ENCODE data around the gene DUS1L. TPM values are rescaled to one million over a fixed set of nuclear protein-coding genes. Genes with fewer than 3 reads are reported as not detected.

DUS1L gene
- polyA plus RNA-seq, 1 of the 3 experiments (the other 2 are of a cell fraction) = 163 TPM

DNA sequence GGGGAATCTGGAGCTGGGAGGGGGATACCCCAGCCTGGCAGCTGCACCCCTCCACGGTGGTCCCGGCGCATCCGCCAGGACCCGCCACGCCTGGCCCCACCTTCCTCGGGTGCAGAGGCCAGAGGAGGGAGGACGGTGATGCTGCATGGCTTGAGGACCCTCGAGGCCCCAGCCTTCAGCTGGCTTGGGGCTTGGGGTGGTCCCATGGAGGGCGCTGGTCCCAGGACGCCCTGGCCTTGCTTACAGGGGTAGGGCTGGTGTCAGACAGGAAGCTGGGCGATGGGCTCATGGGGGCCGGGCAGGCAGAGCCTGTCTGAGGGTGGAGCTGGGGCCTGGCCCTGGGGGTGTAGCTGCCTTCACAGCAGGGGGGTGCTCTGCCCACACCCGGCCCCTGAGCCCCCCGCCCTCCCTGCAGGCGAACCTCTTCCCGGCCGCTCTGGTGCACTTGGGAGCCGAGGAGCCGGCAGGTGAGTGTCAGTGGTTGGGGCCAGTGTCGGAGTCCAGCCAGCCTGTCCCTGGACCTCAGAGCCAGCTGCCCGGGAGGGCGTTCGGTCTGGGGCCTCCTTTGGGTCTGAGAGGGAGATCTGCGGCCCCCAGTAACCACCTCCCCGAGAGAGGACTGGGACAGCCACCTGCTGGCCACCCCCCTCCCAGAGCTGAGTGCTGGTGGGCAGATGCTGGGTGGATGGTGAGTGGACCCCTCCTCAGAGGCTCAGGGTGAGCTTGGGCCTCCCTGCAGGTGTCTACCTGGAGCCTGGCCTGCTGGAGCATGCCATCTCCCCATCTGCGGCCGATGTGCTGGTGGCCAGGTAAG lies 49.3 kb downstream of the DUS1L start:
- CTCF ChIA-PET = interaction anchor here (0.8 to 35.7 kb wide), 7 partner anchors 11 to 82 kb away, joined by 3 to 1216 read pairs (median 4); partner anchors contain the start of genes DCXR, FASN, NOTUM and RAC3
- no peak for TF ChIP-seq TCF12 (IDR thresholded peaks at IDR 0.05)
- TF ChIP-seq GATA2 (CRISPR knock-in tag; IDR thresholded peaks at IDR 0.05) = no peak
- TF ChIP-seq NFIC (IDR thresholded peaks at IDR 0.05; ENCODE audit: borderline replicate concordance) = no peak
- no peak for TF ChIP-seq RCOR1 (IDR thresholded peaks at IDR 0.05; ENCODE audit: low read length)
- TF ChIP-seq, protein P1, sequence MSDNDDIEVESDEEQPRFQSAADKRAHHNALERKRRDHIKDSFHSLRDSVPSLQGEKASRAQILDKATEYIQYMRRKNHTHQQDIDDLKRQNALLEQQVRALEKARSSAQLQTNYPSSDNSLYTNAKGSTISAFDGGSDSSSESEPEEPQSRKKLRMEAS (IDR thresholded peaks at IDR 0.05; ENCODE audit: low read depth) = no peak
- TF ChIP-seq USF2 (IDR thresholded peaks at IDR 0.05; ENCODE audit: borderline replicate concordance, low read depth, low read length) = no peak
- no peak for TF ChIP-seq CHD2 (IDR thresholded peaks at IDR 0.05; ENCODE audit: low read length, partially characterized antibody)
- TF ChIP-seq FOSL2 (IDR thresholded peaks at IDR 0.05; ENCODE audit: borderline replicate concordance, low read depth) = no peak
- TF ChIP-seq JUND (IDR thresholded peaks at IDR 0.05) = no peak
- no peak for TF ChIP-seq FOXM1 (IDR thresholded peaks at IDR 0.05; ENCODE audit: low read depth)
- no peak for TF ChIP-seq EZH2phosphoT487 (IDR thresholded peaks at IDR 0.05; ENCODE audit: borderline replicate concordance, low read depth)
- no peak for TF ChIP-seq RXRA (IDR thresholded peaks at IDR 0.05; ENCODE audit: borderline replicate concordance, low read depth)
- no peak overlapping the region for H3K4me2 ChIP-seq
- no peak overlapping the region for H3K9ac ChIP-seq
- H2AFZ ChIP-seq (ENCODE audit: low read depth) = no peak overlapping the region
- no peak overlapping the region for H3K27ac ChIP-seq (ENCODE audit: low read depth in 2 of 2, low read length in 1 of 2)
- no peaks in the 10 kb centered on the region for H3K9me3 ChIP-seq
- peaks cover 7 to 23% of the 10 kb centered on the region in 2 experiments for H3K36me3 ChIP-seq (replicated peaks in 1 of 2; ENCODE audit: control insufficient read depth in 1 of 2, insufficient read depth in 2 of 2, low read length in 1 of 2)
- peaks cover 4 to 33% of the 10 kb centered on the region in 2 experiments; a peak in 2 of 4 replicates for H3K4me1 ChIP-seq (ENCODE audit: control insufficient read depth in 1 of 2, insufficient read depth in 2 of 2, low read depth in 1 of 2, low read length in 1 of 2)
- POLR2A ChIA-PET = interaction anchor here (0.9 to 1.2 kb wide), 2 partner anchors 19 to 57 kb away, joined by 3 read pairs; no protein-coding TSS in a partner anchor
- H3K79me2 ChIP-seq (ENCODE audit: insufficient read depth) = peaks cover 16% of the 10 kb centered on the region; the same call in 1 of the 2 replicates
- H3K4me3 ChIP-seq (ENCODE audit: low read depth in 2 of 2, low read length in 1 of 2) = no peak overlapping the region
- H3K9me2 ChIP-seq = no peaks in the 10 kb centered on the region
- 96% methylated on average over 21 of the region's 28 CpGs for WGBS (ENCODE audit: low lambda C conversion rate)
- H4K20me1 ChIP-seq (ENCODE audit: insufficient read depth) = peaks cover 13% of the 10 kb centered on the region
- H3F3A ChIP-seq (replicated peaks; ENCODE audit: insufficient read depth) = peaks cover 25% of the 10 kb centered on the region
- no peak for DNase-seq
- no peaks in the 10 kb centered on the region for H3K27me3 ChIP-seq (ENCODE audit: insufficient read depth)

DNA sequence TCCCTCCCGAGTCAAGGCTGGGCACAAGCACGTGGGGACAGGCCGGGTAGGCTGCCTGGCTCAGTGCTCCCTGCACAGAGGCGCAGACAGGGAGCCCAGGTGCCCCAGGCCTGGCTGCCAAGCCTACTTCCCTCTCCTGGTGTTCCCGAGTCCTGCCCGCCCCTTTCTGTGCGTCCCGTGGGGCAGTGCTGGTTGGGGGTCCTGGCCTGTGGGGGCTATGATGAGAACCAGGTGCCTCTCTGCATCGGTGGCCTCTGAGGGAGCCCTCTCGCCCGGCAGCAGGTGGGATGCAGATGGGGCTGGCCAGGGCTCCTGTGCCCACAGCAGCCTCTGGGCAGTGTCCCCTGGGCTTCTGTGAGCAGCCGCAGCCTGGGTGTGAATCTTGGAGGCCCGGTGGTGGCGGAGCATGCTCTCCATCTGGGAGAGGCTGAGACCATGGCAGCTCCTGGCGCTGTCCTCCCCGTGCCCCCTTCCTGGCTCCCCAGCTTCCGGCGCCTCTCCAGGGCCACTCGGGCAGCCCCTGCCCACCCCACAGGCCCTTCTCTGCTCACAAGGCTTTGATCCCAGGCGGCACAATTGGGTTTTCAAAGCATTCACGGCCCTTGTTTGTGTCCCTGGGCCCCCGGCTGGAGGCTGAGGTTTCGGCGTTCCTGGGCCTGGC lies 50.2 kb downstream of the DUS1L start:
- Histone ChIP-seq H3K9ac (no peak overlapping the region), H3K9me3 (no peaks in the 10 kb centered on the region), H3K4me2 (no peak overlapping the region), H3K4me3 (ENCODE audit: low read depth in 2 of 2, low read length in 1 of 2) (no peak overlapping the region), H3K27ac (ENCODE audit: low read depth in 2 of 2, low read length in 1 of 2) (no peak overlapping the region), H3F3A (replicated peaks; ENCODE audit: insufficient read depth) (peaks cover 16% of the 10 kb centered on the region), H3K9me2 (no peaks in the 10 kb centered on the region), H3K79me2 (ENCODE audit: insufficient read depth) (peaks cover 8% of the 10 kb centered on the region; the same call in 1 of the 2 replicates), H2AFZ (ENCODE audit: low read depth) (no peak overlapping the region), H3K27me3 (ENCODE audit: insufficient read depth) (no peaks in the 10 kb centered on the region), H3K36me3 (replicated peaks in 1 of 2; ENCODE audit: control insufficient read depth in 1 of 2, insufficient read depth in 2 of 2, low read length in 1 of 2) (peaks cover 7 to 23% of the 10 kb centered on the region in 2 experiments), H4K20me1 (ENCODE audit: insufficient read depth) (peaks cover 5% of the 10 kb centered on the region), H3K4me1 (ENCODE audit: control insufficient read depth in 1 of 2, insufficient read depth in 2 of 2, low read depth in 1 of 2, low read length in 1 of 2) (peaks cover 0 to 25% of the 10 kb centered on the region in 2 experiments; a peak in 1 of 4 replicates)
- DNase-seq = peak; percentile 52
- POLR2A ChIA-PET = interaction anchor here (0.9 kb wide), 1 partner anchor 19 kb away, joined by 3 read pairs; no protein-coding TSS in a partner anchor
- WGBS (ENCODE audit: low lambda C conversion rate) = 92% methylated on average over 19 of the region's 24 CpGs
- CTCF ChIA-PET = interaction anchor here (0.8 to 35.7 kb wide), 8 partner anchors 16 to 146 kb away, joined by 3 to 1216 read pairs (median 4); partner anchors contain the start of genes DCXR, FASN, NOTUM and RAC3
- TF ChIP-seq JUND (IDR thresholded peaks at IDR 0.05) (no peak), RAD21 (IDR thresholded peaks at IDR 0.05; ENCODE audit: low read length) (no peak), USF2 (IDR thresholded peaks at IDR 0.05; ENCODE audit: borderline replicate concordance, low read depth, low read length) (no peak), RCOR1 (IDR thresholded peaks at IDR 0.05; ENCODE audit: low read length) (no peak), USF1 (IDR thresholded peaks at IDR 0.05; ENCODE audit: borderline replicate concordance, low read depth) (no peak), ELF1 (IDR thresholded peaks at IDR 0.05) (no peak), POLR2AphosphoS5 (IDR thresholded peaks at IDR 0.05; ENCODE audit: low read depth, low read length) (no peak), NRF1 (IDR thresholded peaks at IDR 0.05; ENCODE audit: low read depth, low read length) (no peak), MXI1 (IDR thresholded peaks at IDR 0.05; ENCODE audit: low read depth, low read length) (no peak)
- TF ChIP-seq, protein P2, sequence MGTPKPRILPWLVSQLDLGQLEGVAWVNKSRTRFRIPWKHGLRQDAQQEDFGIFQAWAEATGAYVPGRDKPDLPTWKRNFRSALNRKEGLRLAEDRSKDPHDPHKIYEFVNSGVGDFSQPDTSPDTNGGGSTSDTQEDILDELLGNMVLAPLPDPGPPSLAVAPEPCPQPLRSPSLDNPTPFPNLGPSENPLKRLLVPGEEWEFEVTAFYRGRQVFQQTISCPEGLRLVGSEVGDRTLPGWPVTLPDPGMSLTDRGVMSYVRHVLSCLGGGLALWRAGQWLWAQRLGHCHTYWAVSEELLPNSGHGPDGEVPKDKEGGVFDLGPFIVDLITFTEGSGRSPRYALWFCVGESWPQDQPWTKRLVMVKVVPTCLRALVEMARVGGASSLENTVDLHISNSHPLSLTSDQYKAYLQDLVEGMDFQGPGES (IDR thresholded peaks at IDR 0.05; ENCODE audit: low read depth, low read length) = no peak
- TF ChIP-seq, protein P1 (IDR thresholded peaks at IDR 0.05; ENCODE audit: low read depth) = no peak
- TF ChIP-seq, protein P3, sequence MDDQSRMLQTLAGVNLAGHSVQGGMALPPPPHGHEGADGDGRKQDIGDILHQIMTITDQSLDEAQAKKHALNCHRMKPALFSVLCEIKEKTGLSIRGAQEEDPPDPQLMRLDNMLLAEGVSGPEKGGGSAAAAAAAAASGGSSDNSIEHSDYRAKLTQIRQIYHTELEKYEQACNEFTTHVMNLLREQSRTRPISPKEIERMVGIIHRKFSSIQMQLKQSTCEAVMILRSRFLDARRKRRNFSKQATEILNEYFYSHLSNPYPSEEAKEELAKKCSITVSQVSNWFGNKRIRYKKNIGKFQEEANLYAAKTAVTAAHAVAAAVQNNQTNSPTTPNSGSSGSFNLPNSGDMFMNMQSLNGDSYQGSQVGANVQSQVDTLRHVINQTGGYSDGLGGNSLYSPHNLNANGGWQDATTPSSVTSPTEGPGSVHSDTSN (IDR thresholded peaks at IDR 0.05) = no peak
